B cell (primary cell): ENCODE results near the gene NOTCH3.

Source experiments
- CTCF ChIP-seq: fragments of 200-600 bp; IDR thresholded peaks from one replicate; pipeline ENCODE4 v1.8.0; 2022; ENCODE audit warnings: antibody characterized with exemption, mild to moderate bottlenecking
- EZH2 ChIP-seq: IDR thresholded peaks from 2 replicates; pipeline ENCODE4 v1.6.1; 2012; ENCODE audit warnings: borderline replicate concordance, low read depth, mild to moderate bottlenecking, moderate library complexity, low read length; ENCODE audit not compliant: insufficient read depth, poor library complexity, severe bottlenecking

DNA sequence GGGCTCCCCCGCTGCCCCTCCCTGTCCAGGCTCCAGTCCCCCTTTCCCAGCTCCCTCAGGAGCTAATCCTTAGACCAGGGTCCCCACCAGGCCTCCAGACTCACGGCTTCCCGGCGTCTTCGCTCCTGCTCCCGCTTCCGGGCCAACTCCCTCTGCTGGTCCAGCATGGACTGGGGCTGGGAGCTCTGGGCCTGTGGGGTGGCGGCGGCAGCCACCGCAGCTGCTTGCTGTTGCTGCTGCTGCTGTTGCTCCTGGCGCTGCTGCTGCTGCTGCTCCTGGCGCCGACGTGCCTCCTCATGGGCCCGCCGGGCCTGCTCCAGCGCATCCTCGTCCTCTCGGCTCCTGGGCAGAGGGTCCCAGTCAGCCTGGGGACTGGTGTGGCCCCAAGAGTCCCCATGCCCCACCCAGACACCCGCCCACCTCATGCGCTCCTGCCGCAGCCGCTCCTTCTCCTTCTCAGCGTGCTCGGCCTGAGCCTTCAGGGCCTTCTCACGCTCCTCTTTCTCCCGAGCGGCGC is 37.9 kb upstream of the NOTCH3 start:
- TF ChIP-seq CTCF, result no peak
- TF ChIP-seq EZH2, result no peak
